Transverse colon (tissue), 4 donors: ENCODE results near the gene STT3B. TPM values are rescaled to one million over a fixed set of nuclear protein-coding genes. Genes with fewer than 3 reads are reported as not detected.
A peak's percentile ranks its signal among the peaks of the same experiment; 100 is the strongest.

Experiments used
- DNase-seq: peaks from one replicate; pipeline ENCODE4 v3.0.0-alpha.2; 2019
- H3K27ac ChIP-seq, 4 donors: fragments of 200-600 bp; sonication (generic); 2 replicates each; pipeline ENCODE4 v1.5.1; 2016 to 2018; ENCODE audit warnings: inconsistent platforms in 4 of 4
- H3K27me3 ChIP-seq: fragments of 200-600 bp; sonication (generic); 2 replicates; pipeline ENCODE4 v1.5.1; 2017; ENCODE audit warnings: inconsistent platforms
- H3K36me3 ChIP-seq, 4 donors: fragments of 200-600 bp; sonication (generic); 2 replicates each; pipeline ENCODE4 v1.5.1; 2017 to 2019; ENCODE audit warnings: inconsistent platforms in 4 of 4
- H3K4me1 ChIP-seq, 4 donors: fragments of 200-600 bp; sonication (generic); 2 replicates each; pipeline ENCODE4 v1.5.1; 2017 to 2020; ENCODE audit warnings: inconsistent platforms in 4 of 4
- H3K4me3 ChIP-seq, 4 donors: fragments of 200-600 bp; sonication (generic); 1 replicate in 1 of 4; 2 replicates in 3 of 4; pipeline versions ENCODE4 v1.5.1 to v1.6.1; 2017 to 2019; ENCODE audit warnings: inconsistent platforms in 4 of 4
- H3K9me3 ChIP-seq, 2 donors: fragments of 200-600 bp; sonication (generic); 2 replicates each; pipeline ENCODE4 v1.5.1; 2017 to 2019; ENCODE audit warnings: inconsistent platforms in 2 of 2
- EP300 ChIP-seq: sonication (generic); formaldehyde crosslinking; IDR thresholded peaks from one replicate; pipeline ENCODE4 v1.6.1; 2017; ENCODE audit warnings: antibody characterized with exemption, low read depth
- POLR2A ChIP-seq: fragments of 450-650 bp; IDR thresholded peaks from one replicate; pipeline ENCODE4 v1.6.1; 2016; ENCODE audit warnings: antibody characterized with exemption, mild to moderate bottlenecking, moderate library complexity
- POLR2AphosphoS5 ChIP-seq, 3 donors: sonication (generic); formaldehyde crosslinking; IDR thresholded peaks; one replicate each; pipeline ENCODE4 v1.6.1; 2016; ENCODE audit warnings: antibody characterized with exemption in 3 of 3
- WGBS, 2 donors: methylation state at CpG; one replicate each; pipeline ENCODE4 v1.1.5; 2018; ENCODE audit warnings: low coverage in 1 of 2; 5-methylcytosine and 5-hydroxymethylcytosine counted together
- in situ Hi-C, 4 donors: fragments of 200-750 bp; cut with MboI; loops; one replicate each; pipeline versions ENCODE4 v1.15.0 to v1.15.1; 2017; ENCODE audit warnings: low sequenced_read_pairs in 3 of 4, low pct_ligation_motif_present in 1 of 4, low pct_unique_long_range_greater_than_20kb in 1 of 4
- intact Hi-C: fragments of 100-400 bp; cut with DNase I; formaldehyde crosslinking; loops from one replicate; pipeline ENCODE4 v1.15.1; 2023; ENCODE audit warnings: low total_unique reads
- total RNA-seq, 4 donors: library from RNA; depleted of rRNA; stranded (reverse); fragments of >200 nt; gene quantifications; one replicate each; pipeline ENCODE4 v1.1.0, GENCODE V29; 2016
- TF ChIP-seq, protein P1 (sequence below), 5 experiments: fragments of 200-600 bp in 3 of 5; fragments of 450-650 bp in 2 of 5; sonication (generic) in 3 of 5; IDR thresholded peaks; 1 replicate in 2 of 5; 2 replicates in 3 of 5; pipeline ENCODE4 v1.5.1; 2016 to 2017; ENCODE audit warnings: antibody characterized with exemption in 5 of 5, inconsistent platforms in 3 of 5, mild to moderate bottlenecking in 2 of 5, moderate library complexity in 1 of 5

The STT3B gene
- 100 to 1,000 TPM in 1 of 4 donors, 10 to 100 TPM in 3; 32.8 to 128 (median 60.9) TPM for total RNA-seq

DNA sequence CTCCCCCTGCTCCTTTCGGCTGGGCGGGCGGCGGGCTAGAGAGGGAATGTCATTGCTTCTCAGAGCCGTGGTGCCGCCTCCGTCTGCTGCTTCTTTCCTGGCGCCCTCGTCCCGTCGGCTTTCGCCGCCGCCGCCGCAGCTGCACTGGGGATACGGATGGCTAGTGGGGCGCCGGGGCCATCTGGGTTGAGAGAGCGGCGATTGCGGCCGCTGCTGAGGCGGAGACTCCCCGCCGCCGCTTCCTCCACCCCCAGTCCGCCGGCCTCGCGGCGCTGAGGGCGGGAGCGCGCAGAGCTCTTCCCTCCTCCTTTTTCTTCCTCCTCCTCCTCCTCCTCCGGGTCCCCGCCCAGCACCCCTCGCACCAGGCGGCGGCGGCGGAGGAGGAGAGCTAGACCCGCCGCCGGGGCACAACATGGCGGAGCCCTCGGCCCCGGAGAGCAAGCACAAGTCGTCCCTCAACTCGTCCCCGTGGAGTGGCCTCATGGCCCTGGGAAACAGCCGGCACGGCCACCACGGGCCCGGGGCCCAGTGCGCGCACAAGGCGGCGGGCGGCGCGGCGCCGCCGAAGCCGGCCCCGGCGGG lies at the start of gene STT3B:
TSS of gene STT3B (plus strand) at position 339 of the 582 bp plus-strand sequence. CDS start at position 413, 74 bp downstream.
- intact Hi-C loops = no loop called here
- peaks cover 18 to 47% (median 41%) of the 10 kb centered on the region in 4 donors for H3K4me1 ChIP-seq
- in situ Hi-C loops = no loop called here

DNA sequence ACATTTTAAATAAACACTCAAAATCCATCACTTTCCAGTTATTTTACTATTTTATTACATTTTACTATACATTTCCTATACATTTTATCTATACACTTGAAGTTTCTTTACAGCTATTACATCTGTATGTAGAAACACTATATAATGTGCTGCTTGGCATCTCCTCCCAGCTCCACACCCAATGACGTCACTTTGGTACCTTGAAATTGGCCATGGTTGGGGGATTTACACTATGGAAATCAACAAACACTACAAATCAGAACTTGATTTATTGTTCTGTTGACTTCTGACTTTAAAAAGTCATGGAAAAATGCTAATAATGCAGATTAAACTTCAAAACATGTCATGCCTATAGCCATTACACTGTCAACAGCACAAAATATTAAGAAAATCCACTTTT lies 48.9 kb upstream of the STT3B start:
- H3K4me3 ChIP-seq = no peak overlapping the region
- no peaks in the 10 kb centered on the region for H3K36me3 ChIP-seq
- no peaks in the 10 kb centered on the region for H3K4me1 ChIP-seq
- no peak for DNase-seq
- in situ Hi-C loops (no loop called here), intact Hi-C loops (no loop called here)
- H3K27ac ChIP-seq = no peak overlapping the region
- no peaks in the 10 kb centered on the region for H3K27me3 ChIP-seq
- H3K9me3 ChIP-seq = no peaks in the 10 kb centered on the region
- 68 to 83% methylated on average over 1 of the region's 1 CpG for WGBS, 2 donors
- TF ChIP-seq EP300 (no peak), POLR2A (no peak), POLR2AphosphoS5 (IDR thresholded peaks at IDR 0.05) (no peak)
- TF ChIP-seq, protein P1, sequence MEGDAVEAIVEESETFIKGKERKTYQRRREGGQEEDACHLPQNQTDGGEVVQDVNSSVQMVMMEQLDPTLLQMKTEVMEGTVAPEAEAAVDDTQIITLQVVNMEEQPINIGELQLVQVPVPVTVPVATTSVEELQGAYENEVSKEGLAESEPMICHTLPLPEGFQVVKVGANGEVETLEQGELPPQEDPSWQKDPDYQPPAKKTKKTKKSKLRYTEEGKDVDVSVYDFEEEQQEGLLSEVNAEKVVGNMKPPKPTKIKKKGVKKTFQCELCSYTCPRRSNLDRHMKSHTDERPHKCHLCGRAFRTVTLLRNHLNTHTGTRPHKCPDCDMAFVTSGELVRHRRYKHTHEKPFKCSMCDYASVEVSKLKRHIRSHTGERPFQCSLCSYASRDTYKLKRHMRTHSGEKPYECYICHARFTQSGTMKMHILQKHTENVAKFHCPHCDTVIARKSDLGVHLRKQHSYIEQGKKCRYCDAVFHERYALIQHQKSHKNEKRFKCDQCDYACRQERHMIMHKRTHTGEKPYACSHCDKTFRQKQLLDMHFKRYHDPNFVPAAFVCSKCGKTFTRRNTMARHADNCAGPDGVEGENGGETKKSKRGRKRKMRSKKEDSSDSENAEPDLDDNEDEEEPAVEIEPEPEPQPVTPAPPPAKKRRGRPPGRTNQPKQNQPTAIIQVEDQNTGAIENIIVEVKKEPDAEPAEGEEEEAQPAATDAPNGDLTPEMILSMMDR (IDR thresholded peaks at IDR 0.05) = no peak

More for the DNA sequence above, at the start of gene STT3B:
- no peaks in the 10 kb centered on the region for H3K27me3 ChIP-seq
- H3K27ac ChIP-seq = peak within 1 kb of the TSS; percentile 95 to 100 (median 98)
- TF ChIP-seq POLR2AphosphoS5 (IDR thresholded peaks at IDR 0.05) (peak; percentile 93 to 98 (median 95)), POLR2A (peak; percentile 98)
- TF ChIP-seq, protein P1 (IDR thresholded peaks at IDR 0.05) = no peak
- 0% methylated on average over 3 to 41 of the region's 68 CpGs for WGBS, 2 donors
- H3K4me3 ChIP-seq = peak within 1 kb of the TSS; percentile 62 to 98 (median 86)
- DNase-seq = peak; percentile 86
- no peaks in the 10 kb centered on the region for H3K9me3 ChIP-seq
- no peaks in the 10 kb centered on the region for H3K36me3 ChIP-seq

DNA sequence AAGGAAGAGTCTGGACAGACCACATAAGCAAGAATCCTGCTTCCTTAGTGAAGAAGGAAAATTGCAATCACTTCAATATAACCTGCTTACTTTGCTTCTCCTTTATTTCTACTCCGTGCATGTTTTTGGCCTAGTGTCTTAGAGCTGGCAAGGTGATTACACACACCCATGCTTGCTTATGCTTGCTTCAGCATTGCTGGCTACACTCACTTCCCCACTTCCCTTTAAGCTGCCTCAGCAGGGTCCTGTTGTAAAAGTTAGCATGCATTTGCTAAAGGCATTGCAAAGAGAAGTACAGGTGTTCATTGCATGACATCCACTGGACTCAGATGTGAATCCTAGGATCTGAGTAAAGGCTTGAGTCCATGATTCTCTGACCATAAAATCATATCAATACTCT lies 47.5 kb upstream of the STT3B start:
- DNase-seq = no peak
- no peak overlapping the region for H3K4me3 ChIP-seq
- H3K4me1 ChIP-seq = no peaks in the 10 kb centered on the region
- H3K9me3 ChIP-seq = no peaks in the 10 kb centered on the region
- WGBS, 2 donors = 16 to 40% methylated on average over 1 of the region's 1 CpG
- H3K27me3 ChIP-seq = no peaks in the 10 kb centered on the region
- intact Hi-C loops = no loop called here
- H3K27ac ChIP-seq = no peak overlapping the region
- TF ChIP-seq POLR2AphosphoS5 (IDR thresholded peaks at IDR 0.05) = no peak
- no peak for TF ChIP-seq POLR2A
- TF ChIP-seq, protein P1 (IDR thresholded peaks at IDR 0.05) = no peak
- no peak for TF ChIP-seq EP300
- H3K36me3 ChIP-seq = no peaks in the 10 kb centered on the region
- in situ Hi-C loops = no loop called here

DNA sequence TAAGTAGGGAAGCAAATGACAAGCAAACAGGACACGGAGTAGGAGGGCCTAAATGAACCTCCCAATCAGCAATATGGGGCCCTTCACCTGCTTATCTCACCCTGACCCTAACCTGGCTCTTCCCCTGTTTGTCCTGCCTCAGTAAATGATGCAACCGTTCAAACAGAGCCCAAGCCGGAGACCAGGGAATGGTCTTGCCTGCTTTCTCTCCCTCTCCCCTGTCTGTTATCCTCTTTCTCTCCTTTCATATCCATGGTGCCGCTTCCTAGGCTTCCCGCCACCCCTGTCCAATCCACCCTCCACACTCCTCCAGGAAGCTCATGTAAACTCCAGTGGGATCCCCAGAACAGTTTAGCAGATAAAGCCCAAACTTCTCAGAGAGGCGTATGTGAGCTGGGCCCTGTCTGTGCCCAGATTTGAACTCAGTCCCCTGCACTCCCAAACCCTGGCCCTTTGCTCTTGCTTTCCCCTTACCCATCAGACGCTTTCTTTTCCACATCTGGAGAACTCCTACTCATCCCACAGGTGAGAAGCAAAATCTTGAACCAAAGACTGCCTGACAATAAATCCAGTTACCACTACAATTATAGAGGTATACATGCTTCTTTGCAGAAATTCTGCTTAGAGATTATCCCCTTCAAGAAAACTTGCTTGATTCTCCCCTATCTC lies 45.7 kb upstream of the STT3B start:
- no peak for DNase-seq
- WGBS, 2 donors = 87 to 89% methylated on average over 6 to 7 of the region's 7 CpGs
- no peaks in the 10 kb centered on the region for H3K4me1 ChIP-seq
- no peaks in the 10 kb centered on the region for H3K27me3 ChIP-seq
- no peak overlapping the region for H3K27ac ChIP-seq
- intact Hi-C loops = no loop called here
- H3K36me3 ChIP-seq = no peaks in the 10 kb centered on the region
- in situ Hi-C loops = no loop called here
- TF ChIP-seq EP300 (no peak), POLR2A (no peak), POLR2AphosphoS5 (IDR thresholded peaks at IDR 0.05) (no peak)
- TF ChIP-seq, protein P1 (IDR thresholded peaks at IDR 0.05) = no peak
- H3K4me3 ChIP-seq = no peak overlapping the region
- peaks cover 0 to 6% of the 10 kb centered on the region in 2 donors for H3K9me3 ChIP-seq
